LNCAP (cell line): ENCODE measurements around the gene THY1.

Experiments
- CTCF ChIP-seq: fragments of 450-650 bp; IDR thresholded peaks from 2 replicates; pipeline ENCODE4 v1.5.1; 2017; ENCODE audit warnings: mild to moderate bottlenecking

Gene THY1

GRCh38 chr11:119426142-119426541, 3.2 kb upstream of the THY1 start:
- no peak for TF ChIP-seq CTCF

- no peak for TF ChIP-seq CTCF
Observed at GRCh38 chr11:119424775-119425174, 1.8 kb upstream of the THY1 start.

- TF ChIP-seq CTCF: no peak
Observed at GRCh38 chr11:119424276-119424675, 1.3 kb upstream of the THY1 start.

GRCh38 chr11:119423509-119424254, 710 bp upstream of the THY1 start:
- no peak for TF ChIP-seq CTCF

GRCh38 chr11:119421941-119422808, 797 bp downstream of the THY1 start:
- TF ChIP-seq CTCF: no peak

GRCh38 chr11:119421351-119421750, 1.6 kb downstream of the THY1 start:
- no peak for TF ChIP-seq CTCF

- TF ChIP-seq CTCF: no peak
Observed at GRCh38 chr11:119420631-119421030, 2.3 kb downstream of the THY1 start.
